Adrenal gland (tissue), 5 donors: ENCODE data around the gene CDH15.

Experiments used
- POLR2A ChIP-seq, 2 donors: fragments of 450-650 bp; IDR thresholded peaks; one replicate each; pipeline ENCODE4 v1.6.1; 2017; ENCODE audit warnings: antibody characterized with exemption in 2 of 2, mild to moderate bottlenecking in 2 of 2, moderate library complexity in 1 of 2
- TF ChIP-seq, protein P1 (sequence below), 6 experiments: fragments of 450-650 bp in 4 of 6; fragments of 200-600 bp in 2 of 6; sonication (generic) in 1 of 6; IDR thresholded peaks; 1 replicate in 5 of 6; 2 replicates in 1 of 6; pipeline versions ENCODE4 v1.5.1 to v1.8.0; 2016 to 2021; ENCODE audit warnings: antibody characterized with exemption in 6 of 6, mild to moderate bottlenecking in 2 of 6, moderate library complexity in 1 of 6
- donor health status: DM: no; HTN: no; CAD: no.

DNA sequence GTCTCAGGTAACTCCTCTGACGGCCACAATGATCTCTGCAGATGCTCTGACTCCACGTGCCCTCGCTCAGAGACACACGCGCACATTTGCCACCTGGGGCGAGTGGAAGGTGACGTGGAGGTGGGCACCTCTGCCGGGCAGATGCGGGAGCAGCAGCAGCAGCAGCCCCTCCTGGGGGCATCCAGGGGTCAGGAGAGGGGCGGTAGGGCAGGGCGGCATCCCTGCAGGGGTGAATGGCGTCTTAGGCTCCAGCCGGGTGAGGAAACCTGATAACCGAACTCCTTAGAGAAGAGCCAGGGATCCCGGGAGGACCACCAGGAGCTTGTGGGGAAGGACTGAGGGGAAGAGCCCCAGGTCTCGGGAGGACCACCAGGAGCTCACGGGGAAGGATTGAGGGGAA is 34.6 kb upstream of the CDH15 start:
- TF ChIP-seq, protein P1, sequence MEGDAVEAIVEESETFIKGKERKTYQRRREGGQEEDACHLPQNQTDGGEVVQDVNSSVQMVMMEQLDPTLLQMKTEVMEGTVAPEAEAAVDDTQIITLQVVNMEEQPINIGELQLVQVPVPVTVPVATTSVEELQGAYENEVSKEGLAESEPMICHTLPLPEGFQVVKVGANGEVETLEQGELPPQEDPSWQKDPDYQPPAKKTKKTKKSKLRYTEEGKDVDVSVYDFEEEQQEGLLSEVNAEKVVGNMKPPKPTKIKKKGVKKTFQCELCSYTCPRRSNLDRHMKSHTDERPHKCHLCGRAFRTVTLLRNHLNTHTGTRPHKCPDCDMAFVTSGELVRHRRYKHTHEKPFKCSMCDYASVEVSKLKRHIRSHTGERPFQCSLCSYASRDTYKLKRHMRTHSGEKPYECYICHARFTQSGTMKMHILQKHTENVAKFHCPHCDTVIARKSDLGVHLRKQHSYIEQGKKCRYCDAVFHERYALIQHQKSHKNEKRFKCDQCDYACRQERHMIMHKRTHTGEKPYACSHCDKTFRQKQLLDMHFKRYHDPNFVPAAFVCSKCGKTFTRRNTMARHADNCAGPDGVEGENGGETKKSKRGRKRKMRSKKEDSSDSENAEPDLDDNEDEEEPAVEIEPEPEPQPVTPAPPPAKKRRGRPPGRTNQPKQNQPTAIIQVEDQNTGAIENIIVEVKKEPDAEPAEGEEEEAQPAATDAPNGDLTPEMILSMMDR (IDR thresholded peaks at IDR 0.05) = no peak
- TF ChIP-seq POLR2A (IDR thresholded peaks at IDR 0.05) = no peak
